ENCODE results near the gene C1orf52.
A peak's percentile ranks its signal among the peaks of the same experiment; 100 is the strongest.

Gene C1orf52

GRCh38 chr1:85300140-85300539 lies 40.7 kb upstream of the C1orf52 start:
- TF ChIP-seq CTCF (IDR thresholded peaks at IDR 0.05; ENCODE audit: insufficient read depth, low read length, poor library complexity, severe bottlenecking): no peak
- H3K4me3 ChIP-seq (replicated peaks; ENCODE audit: low read depth, low read length): no peak overlapping the region
- DNase-seq (ENCODE audit: extremely low read depth, insufficient read length): no peak
- H3K36me3 ChIP-seq (ENCODE audit: control insufficient read depth, insufficient read depth, low read length): no peaks in the 10 kb centered on the region
- no peaks in the 10 kb centered on the region for H3K27me3 ChIP-seq (replicated peaks; ENCODE audit: control insufficient read depth, insufficient read depth, low read length)

GRCh38 chr1:85297855-85298629 lies 38.6 kb upstream of the C1orf52 start:
- TF ChIP-seq CTCF (IDR thresholded peaks at IDR 0.05; ENCODE audit: insufficient read depth, low read length, poor library complexity, severe bottlenecking): no peak
- DNase-seq (ENCODE audit: extremely low read depth, insufficient read length): peak; percentile 55
- Histone ChIP-seq H3K27me3 (replicated peaks; ENCODE audit: control insufficient read depth, insufficient read depth, low read length) (no peaks in the 10 kb centered on the region), H3K36me3 (ENCODE audit: control insufficient read depth, insufficient read depth, low read length) (no peaks in the 10 kb centered on the region), H3K4me3 (replicated peaks; ENCODE audit: low read depth, low read length) (no peak overlapping the region)

GRCh38 chr1:85297538-85297854 lies 38.0 kb upstream of the C1orf52 start:
- H3K4me3 ChIP-seq (replicated peaks; ENCODE audit: low read depth, low read length): no peak overlapping the region
- no peaks in the 10 kb centered on the region for H3K27me3 ChIP-seq (replicated peaks; ENCODE audit: control insufficient read depth, insufficient read depth, low read length)
- DNase-seq (ENCODE audit: extremely low read depth, insufficient read length): no peak
- no peaks in the 10 kb centered on the region for H3K36me3 ChIP-seq (ENCODE audit: control insufficient read depth, insufficient read depth, low read length)
- no peak for TF ChIP-seq CTCF (IDR thresholded peaks at IDR 0.05; ENCODE audit: insufficient read depth, low read length, poor library complexity, severe bottlenecking)

- H3K4me3 ChIP-seq (replicated peaks; ENCODE audit: low read depth, low read length): no peak overlapping the region
- DNase-seq (ENCODE audit: extremely low read depth, insufficient read length): no peak
- TF ChIP-seq CTCF (IDR thresholded peaks at IDR 0.05; ENCODE audit: insufficient read depth, low read length, poor library complexity, severe bottlenecking): no peak
- H3K27me3 ChIP-seq (replicated peaks; ENCODE audit: control insufficient read depth, insufficient read depth, low read length): no peaks in the 10 kb centered on the region
- H3K36me3 ChIP-seq (ENCODE audit: control insufficient read depth, insufficient read depth, low read length): no peaks in the 10 kb centered on the region
Measured at GRCh38 chr1:85296980-85297379, 37.5 kb upstream of the C1orf52 start.

- no peak for DNase-seq (ENCODE audit: extremely low read depth, insufficient read length)
- Histone ChIP-seq H3K36me3 (ENCODE audit: control insufficient read depth, insufficient read depth, low read length) (no peaks in the 10 kb centered on the region), H3K4me3 (replicated peaks; ENCODE audit: low read depth, low read length) (no peak overlapping the region), H3K27me3 (replicated peaks; ENCODE audit: control insufficient read depth, insufficient read depth, low read length) (no peaks in the 10 kb centered on the region)
- TF ChIP-seq CTCF (IDR thresholded peaks at IDR 0.05; ENCODE audit: insufficient read depth, low read length, poor library complexity, severe bottlenecking): no peak
Measured at GRCh38 chr1:85295654-85296053, 36.2 kb upstream of the C1orf52 start.

- no peak overlapping the region for H3K4me3 ChIP-seq (replicated peaks; ENCODE audit: low read depth, low read length)
- H3K36me3 ChIP-seq (ENCODE audit: control insufficient read depth, insufficient read depth, low read length): no peaks in the 10 kb centered on the region
- H3K27me3 ChIP-seq (replicated peaks; ENCODE audit: control insufficient read depth, insufficient read depth, low read length): no peaks in the 10 kb centered on the region
- no peak for DNase-seq (ENCODE audit: extremely low read depth, insufficient read length)
- no peak for TF ChIP-seq CTCF (IDR thresholded peaks at IDR 0.05; ENCODE audit: insufficient read depth, low read length, poor library complexity, severe bottlenecking)
Measured at GRCh38 chr1:85295006-85295431, 35.6 kb upstream of the C1orf52 start.

Data from GM06990 (cell line).